Mucosa of stomach (tissue), 1 donor: Measurements from ENCODE around the gene PPP2R2D.

ENCODE experiments used
- H3K27me3 ChIP-seq: one replicate; pipeline ENCODE4 v1.7.0; 2013; ENCODE audit warnings: mild to moderate bottlenecking, low read length; ENCODE audit not compliant: control insufficient read depth, insufficient read depth
- H3K36me3 ChIP-seq: one replicate; pipeline ENCODE4 v1.7.0; 2013; ENCODE audit warnings: low read length; ENCODE audit not compliant: control insufficient read depth, insufficient read depth
- H3K4me1 ChIP-seq: one replicate; pipeline ENCODE4 v1.7.0; 2013; ENCODE audit warnings: mild to moderate bottlenecking, low read length; ENCODE audit not compliant: control insufficient read depth, insufficient read depth
- H3K4me3 ChIP-seq: one replicate; pipeline ENCODE4 v1.7.0; 2013; ENCODE audit warnings: low read length
- H3K9ac ChIP-seq: one replicate; pipeline ENCODE4 v1.7.0; 2013; ENCODE audit warnings: mild to moderate bottlenecking, low read length, moderate library complexity
- H3K9me3 ChIP-seq: one replicate; pipeline ENCODE4 v1.7.0; 2013; ENCODE audit warnings: mild to moderate bottlenecking, low read length, moderate library complexity; ENCODE audit not compliant: control insufficient read depth
- donor health status: Pancreatic carcinoma.

Gene PPP2R2D

DNA sequence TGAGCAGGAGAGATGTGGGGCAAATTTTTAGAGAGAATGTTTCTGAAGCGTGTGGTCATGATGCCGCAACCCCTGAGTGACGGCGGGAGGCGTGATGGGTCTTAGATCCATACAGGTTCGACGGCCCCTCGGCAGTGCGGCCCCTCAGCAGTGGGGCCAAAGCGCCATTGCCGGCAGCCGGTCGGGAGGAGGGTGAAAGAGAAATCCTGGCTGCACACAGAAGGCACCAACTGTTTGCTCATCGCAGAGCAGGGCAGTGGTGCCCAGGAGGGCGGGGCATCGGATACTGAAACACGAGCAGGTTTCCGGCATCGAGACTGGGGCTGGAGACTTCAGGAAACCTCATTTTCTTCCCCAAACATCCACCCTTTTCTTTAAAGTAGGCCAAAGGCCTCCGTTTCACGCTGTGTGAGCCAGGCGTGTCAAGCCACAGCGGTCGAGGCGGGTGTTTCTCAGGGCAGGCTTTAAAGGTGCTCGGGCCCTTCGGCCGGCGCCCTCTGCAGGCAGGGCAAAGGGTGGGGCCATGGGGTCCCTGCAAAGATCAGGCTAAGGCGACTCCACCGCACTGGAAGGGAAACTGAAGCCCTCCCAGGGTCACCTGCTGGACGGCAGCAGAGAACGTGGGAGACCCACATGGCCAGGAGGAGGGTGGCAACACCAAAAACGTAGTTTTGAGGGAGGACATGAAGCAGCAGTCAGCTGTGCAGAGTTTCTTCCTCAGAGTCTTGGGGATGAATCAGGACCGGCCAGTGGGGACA lies 42.0 kb upstream of the PPP2R2D start:
- no peak overlapping the region for H3K9ac ChIP-seq
- no peaks in the 10 kb centered on the region for H3K36me3 ChIP-seq
- no peaks in the 10 kb centered on the region for H3K4me1 ChIP-seq
- peaks cover 4% of the 10 kb centered on the region for H3K27me3 ChIP-seq
- no peak overlapping the region for H3K4me3 ChIP-seq
- H3K9me3 ChIP-seq: no peaks in the 10 kb centered on the region

DNA sequence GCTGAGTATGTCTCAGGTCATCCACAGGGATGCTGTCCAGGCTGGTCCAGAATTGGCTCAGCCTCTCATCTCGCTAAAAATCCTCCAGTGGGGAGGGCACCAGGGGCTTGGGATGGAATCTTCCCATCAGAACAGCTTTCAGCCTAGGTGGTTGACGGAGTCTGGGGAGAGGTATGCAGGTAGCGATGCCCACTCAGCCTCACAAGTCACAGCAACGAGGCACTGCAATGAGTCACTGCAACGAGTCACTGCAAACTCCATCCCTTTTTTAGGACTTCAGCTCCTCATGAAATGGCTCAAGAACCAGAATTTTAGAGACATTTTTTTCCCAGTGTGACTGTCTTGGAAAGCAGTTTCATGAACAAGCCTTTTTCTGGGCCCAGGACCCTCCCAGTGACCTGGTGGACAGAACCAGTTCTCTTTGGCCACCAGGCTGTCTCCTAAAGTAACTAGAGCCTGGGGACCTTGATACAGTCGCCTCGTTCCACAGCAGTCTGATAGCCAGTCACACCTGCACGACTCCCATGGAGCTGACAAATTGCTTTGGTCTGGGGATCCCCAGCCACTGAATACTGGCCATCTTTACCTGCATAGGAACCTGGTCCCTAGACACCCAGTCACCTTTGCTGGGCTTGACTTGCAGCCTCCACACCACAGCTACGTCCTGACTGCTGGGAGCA lies 41.3 kb upstream of the PPP2R2D start:
- Histone ChIP-seq H3K9me3 (no peaks in the 10 kb centered on the region), H3K4me3 (no peak overlapping the region), H3K27me3 (peaks cover 4% of the 10 kb centered on the region), H3K4me1 (no peaks in the 10 kb centered on the region), H3K36me3 (no peaks in the 10 kb centered on the region), H3K9ac (no peak overlapping the region)

DNA sequence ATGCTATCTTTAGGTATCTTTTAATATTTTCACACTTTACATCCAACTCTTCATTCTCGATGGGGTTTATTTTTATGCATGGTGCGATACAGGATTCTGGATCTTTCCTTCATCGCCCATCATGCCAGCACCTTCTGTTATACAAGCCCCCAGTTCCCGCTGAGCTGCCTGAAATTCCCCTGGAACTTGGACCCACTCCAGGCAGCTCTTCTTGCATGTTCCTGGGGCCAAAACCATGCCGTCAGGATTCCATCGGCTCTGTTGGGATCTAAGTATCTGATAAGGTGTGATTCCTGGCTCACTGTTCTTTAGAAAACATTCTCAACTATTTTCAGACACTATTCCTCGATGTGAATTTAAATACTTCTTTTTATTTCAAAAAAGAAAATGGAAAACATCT lies 40.5 kb upstream of the PPP2R2D start:
- H3K4me1 ChIP-seq: no peaks in the 10 kb centered on the region
- no peaks in the 10 kb centered on the region for H3K9me3 ChIP-seq
- peaks cover 4% of the 10 kb centered on the region for H3K27me3 ChIP-seq
- H3K4me3 ChIP-seq: no peak overlapping the region
- no peak overlapping the region for H3K9ac ChIP-seq
- H3K36me3 ChIP-seq: no peaks in the 10 kb centered on the region

DNA sequence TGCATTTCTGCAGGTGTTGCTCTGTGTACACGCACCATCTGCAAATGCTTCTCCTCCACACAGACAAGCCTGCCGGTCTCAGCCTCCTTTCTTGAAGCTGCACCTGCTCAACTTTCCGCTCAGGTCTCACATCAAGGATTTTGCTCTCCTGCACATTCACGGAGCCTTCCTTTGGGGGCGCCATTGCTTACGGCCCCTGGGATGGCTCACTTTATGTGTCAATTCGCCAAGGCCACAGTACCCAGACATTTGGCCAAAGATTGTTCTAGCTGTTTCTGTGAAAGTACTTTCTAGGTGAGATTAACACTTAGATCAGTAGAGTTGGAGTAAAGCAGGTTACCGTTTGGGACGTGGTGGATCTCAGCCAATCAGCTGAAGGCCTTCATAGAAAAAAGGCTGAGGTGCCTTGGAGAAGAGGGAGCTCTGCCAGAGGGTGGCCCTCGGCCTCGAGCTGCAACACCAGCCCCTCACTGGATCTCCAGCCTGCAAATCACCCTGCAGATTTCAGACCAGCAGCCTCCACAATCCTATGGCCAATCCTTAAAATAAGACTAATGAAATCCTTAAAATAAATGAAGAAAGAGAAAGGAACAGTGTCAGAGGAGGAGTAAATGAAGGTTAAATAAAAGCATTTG lies 39.9 kb upstream of the PPP2R2D start:
- H3K9me3 ChIP-seq: no peaks in the 10 kb centered on the region
- peaks cover 4% of the 10 kb centered on the region for H3K27me3 ChIP-seq
- no peaks in the 10 kb centered on the region for H3K4me1 ChIP-seq
- H3K4me3 ChIP-seq: no peak overlapping the region
- H3K36me3 ChIP-seq: no peaks in the 10 kb centered on the region
- H3K9ac ChIP-seq: no peak overlapping the region

DNA sequence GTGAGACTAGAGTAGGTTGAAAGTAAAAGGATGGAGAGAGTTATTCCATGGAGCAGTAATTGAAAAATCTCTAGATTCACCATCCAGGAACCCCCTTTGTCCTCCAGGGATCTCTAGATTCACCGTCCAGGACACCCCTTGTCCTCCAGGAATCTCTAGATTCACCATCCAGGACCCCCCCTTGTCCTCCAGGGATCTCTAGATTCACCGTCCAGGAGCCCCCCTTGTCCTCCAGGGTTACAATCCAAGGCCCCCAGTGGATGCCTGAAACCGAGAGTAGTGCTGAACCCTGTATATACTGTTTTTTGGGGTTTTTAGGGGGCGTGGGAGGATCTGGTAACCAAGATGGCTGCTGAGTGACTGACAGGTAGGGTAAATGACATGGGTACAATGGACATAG lies 38.3 kb upstream of the PPP2R2D start:
- Histone ChIP-seq H3K27me3 (peaks cover 4% of the 10 kb centered on the region), H3K9ac (no peak overlapping the region), H3K9me3 (no peaks in the 10 kb centered on the region), H3K36me3 (no peaks in the 10 kb centered on the region), H3K4me3 (no peak overlapping the region), H3K4me1 (no peaks in the 10 kb centered on the region)

DNA sequence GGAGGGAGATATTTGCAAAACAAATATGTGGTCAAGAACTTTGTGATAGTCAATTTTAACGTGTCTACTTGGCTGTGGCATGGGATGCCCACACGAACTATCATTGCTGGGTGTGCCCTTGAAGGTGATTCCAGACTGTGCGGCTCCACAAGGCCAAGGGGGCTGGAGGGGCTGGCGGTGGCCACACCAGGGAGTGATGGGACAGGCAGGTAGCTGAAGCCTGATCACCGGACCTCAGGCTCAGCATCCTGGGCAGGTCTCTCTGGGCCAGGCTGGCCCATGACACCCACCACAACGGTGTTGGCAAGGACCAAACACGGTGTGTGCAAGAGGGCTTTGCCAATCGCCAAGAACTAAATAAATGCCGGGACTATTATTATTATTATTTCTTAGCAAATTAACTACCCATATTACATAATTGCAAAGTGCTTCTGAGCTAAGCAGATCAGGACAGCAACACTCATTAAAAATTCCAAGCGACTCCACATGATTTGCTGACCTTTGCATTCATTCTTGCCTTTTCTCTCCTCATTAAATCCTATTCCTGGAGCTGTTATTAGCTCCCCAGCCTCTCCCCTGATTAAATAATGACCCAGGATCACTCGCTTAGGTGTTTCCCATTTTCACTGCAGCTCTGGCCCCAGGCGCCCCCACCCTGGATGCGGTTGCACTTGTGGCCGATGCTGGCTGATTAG lies 35.4 kb upstream of the PPP2R2D start:
- H3K9me3 ChIP-seq: no peaks in the 10 kb centered on the region
- H3K36me3 ChIP-seq: no peaks in the 10 kb centered on the region
- no peak overlapping the region for H3K4me3 ChIP-seq
- no peaks in the 10 kb centered on the region for H3K4me1 ChIP-seq
- peaks cover 4% of the 10 kb centered on the region for H3K27me3 ChIP-seq
- no peak overlapping the region for H3K9ac ChIP-seq

DNA sequence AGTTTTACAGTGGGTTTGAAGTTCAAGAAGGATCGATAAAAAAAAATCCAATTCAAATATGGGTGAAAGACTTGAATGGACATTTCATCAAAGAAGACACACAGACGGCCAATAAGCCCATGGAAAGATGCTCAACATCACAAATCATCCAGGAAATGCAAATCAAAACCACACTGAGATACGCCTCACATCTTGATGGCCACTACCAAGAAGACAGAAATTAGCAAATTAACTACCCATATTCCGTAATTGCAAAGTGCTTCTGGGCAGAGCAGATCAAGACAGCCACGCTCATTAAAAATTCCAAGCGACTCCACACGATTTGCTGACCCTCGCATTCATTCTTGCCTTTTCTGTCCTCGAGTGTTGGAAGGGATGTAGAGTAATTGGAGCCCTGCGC lies 34.1 kb upstream of the PPP2R2D start:
- Histone ChIP-seq H3K4me3 (no peak overlapping the region), H3K36me3 (no peaks in the 10 kb centered on the region), H3K27me3 (no peaks in the 10 kb centered on the region), H3K4me1 (no peaks in the 10 kb centered on the region), H3K9ac (no peak overlapping the region), H3K9me3 (no peaks in the 10 kb centered on the region)

DNA sequence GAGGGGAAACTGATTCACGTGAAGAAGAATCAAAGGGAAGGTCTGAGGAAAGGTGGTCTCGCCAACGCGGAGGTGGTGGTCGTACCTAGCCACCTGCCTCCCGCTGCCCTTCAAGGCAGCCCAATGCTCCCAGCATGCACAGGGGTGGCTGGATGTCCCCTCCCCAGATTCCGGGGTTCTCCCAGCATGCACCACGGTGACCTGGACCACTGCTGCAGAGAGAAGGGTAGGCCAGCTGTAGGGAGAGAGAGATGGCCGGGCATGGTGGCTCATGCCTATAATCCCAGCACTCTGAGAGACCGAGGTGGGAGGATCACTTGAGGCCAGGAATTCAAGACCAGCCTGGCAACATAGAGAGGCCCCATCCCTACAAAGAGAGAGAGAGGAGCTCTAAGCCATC lies 32.4 kb upstream of the PPP2R2D start:
- H3K4me1 ChIP-seq: no peaks in the 10 kb centered on the region
- no peak overlapping the region for H3K9ac ChIP-seq
- H3K27me3 ChIP-seq: peaks cover 7% of the 10 kb centered on the region
- no peaks in the 10 kb centered on the region for H3K36me3 ChIP-seq
- H3K9me3 ChIP-seq: no peaks in the 10 kb centered on the region
- H3K4me3 ChIP-seq: no peak overlapping the region

DNA sequence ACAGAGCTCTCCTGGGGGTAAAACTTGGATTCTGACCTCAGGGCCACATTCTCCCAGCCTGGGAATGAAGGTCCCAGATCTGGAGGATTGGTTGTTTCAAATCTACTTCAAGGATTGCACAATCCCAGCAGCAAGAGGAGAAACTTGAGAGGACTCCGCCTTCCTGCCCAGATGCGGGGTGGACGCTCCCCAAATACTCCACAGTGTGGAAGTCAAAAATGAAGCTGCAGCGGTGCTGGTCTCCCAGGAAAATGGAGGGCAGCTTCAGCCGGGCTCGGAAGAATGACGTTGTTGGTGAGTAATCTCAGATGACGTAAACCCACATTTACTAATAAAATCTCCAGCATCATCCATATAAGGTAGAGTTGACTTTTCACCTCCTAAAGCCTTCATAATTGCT lies 31.5 kb upstream of the PPP2R2D start:
- no peak overlapping the region for H3K9ac ChIP-seq
- no peaks in the 10 kb centered on the region for H3K4me1 ChIP-seq
- H3K36me3 ChIP-seq: no peaks in the 10 kb centered on the region
- peaks cover 7% of the 10 kb centered on the region for H3K27me3 ChIP-seq
- H3K4me3 ChIP-seq: no peak overlapping the region
- no peaks in the 10 kb centered on the region for H3K9me3 ChIP-seq

DNA sequence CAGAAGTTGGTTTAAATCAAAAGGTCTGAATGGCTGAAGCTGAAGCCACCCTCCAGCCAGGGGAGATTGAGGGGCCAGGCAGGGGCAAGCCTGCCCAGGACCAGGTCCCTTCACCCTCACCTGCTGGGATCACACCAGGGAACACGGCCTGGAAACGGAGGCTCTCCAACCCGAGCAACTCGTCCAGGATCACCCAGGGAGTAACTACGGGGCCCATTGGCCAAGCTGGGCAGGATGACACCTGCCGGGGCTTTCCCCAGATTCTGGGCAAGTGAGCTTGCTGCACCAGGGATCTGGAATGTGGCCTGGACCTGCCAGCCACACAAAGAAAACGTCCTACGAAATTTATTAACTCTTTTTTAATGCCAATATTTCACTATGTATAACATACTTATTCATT lies 30.4 kb upstream of the PPP2R2D start:
- H3K9me3 ChIP-seq: no peaks in the 10 kb centered on the region
- peaks cover 7% of the 10 kb centered on the region for H3K27me3 ChIP-seq
- H3K9ac ChIP-seq: no peak overlapping the region
- no peaks in the 10 kb centered on the region for H3K36me3 ChIP-seq
- no peak overlapping the region for H3K4me3 ChIP-seq
- peaks cover 5% of the 10 kb centered on the region for H3K4me1 ChIP-seq

DNA sequence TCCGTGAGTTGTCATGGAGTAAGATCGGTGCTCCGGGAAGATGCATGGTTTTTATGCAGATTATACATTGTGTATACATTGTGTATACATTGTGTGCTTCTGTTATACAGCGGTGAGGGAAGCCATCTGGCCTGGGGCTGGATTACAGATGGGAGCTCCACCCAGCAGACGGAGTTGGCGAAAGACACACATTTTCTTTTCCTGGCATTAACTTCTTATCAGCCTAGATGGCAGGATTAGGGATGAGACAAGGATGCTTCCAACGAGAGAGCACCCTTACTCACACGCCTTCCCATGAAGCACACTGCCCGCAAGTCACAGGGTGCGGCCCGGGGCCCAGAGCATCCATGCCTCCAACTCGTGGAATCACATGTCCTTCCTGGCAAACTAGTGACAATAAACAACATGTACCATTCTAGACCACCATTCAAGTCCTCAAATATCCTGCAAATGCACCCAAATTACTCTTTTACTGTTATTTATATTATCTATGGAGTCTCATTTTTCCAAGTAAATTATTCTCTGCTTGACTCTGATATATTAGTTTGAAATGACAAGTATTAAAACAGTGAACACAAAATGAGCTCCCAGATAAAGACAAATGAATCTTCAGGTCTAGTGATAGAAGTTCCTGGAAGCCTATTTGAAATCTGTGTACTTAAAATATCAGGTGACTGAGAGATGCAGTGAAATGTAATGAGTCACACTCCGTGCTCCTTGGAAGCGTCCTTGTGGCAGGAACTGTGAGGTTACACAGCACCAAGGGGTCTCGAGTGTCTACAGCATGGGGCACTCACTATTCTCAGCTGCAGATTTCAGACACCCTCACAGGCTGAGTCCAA lies 29.8 kb upstream of the PPP2R2D start:
- Histone ChIP-seq H3K9me3 (no peaks in the 10 kb centered on the region), H3K36me3 (no peaks in the 10 kb centered on the region), H3K4me3 (no peak overlapping the region), H3K9ac (no peak overlapping the region), H3K27me3 (peaks cover 10% of the 10 kb centered on the region), H3K4me1 (peaks cover 5% of the 10 kb centered on the region)
